GM12878 (cell line): ENCODE measurements around the gene LARGE1. TPM values are rescaled to one million over a fixed set of nuclear protein-coding genes. Genes with fewer than 3 reads are reported as not detected.

ENCODE experiments used
- ATAC-seq: fragments of 200-7000 bp; cut with Tn5 transposase; 3 replicates; pipeline ENCODE4 v1.9.1; 2020; ENCODE audit warnings: mild to moderate bottlenecking, moderate library complexity
- BruUV-seq: library from RNA; stranded (reverse); fragments of 400-500 nt; replicated peaks from 2 replicates; lab custom pipeline; 2021; lab: Mats Ljungman, UMichigan
- CTCF ChIA-PET: fragments of 300-600 bp; sonication (Branson Sonifier 250); formaldehyde crosslinking; extraction: SDS; loops from one replicate; lab custom pipeline; 2021; ENCODE audit warnings: inconsistent platforms; lab: Yijun Ruan, JAX
- POLR2A ChIA-PET: fragments of 350-600 bp; formaldehyde crosslinking; extraction: SDS; loops from one replicate; lab custom pipeline; 2021; ENCODE audit warnings: inconsistent platforms; lab: Charles Lee
- RAD21 ChIA-PET: fragments of 300-600 bp; sonication (Branson Sonifier 250); formaldehyde crosslinking; loops from one replicate; lab custom pipeline; 2023; ENCODE audit warnings: antibody characterized with exemption; ENCODE audit not compliant: unreplicated experiment; lab: Charles Lee
- SMC1A ChIA-PET: fragments of 300-600 bp; sonication (Branson Sonifier 250); formaldehyde crosslinking; loops from one replicate; lab custom pipeline; 2023; ENCODE audit not compliant: unreplicated experiment, uncharacterized antibody; lab: Charles Lee
- DNase-seq: peaks from one replicate; pipeline ENCODE4 v3.0.0-alpha.2; 2011; ENCODE audit warnings: low read depth, low spot score
- FAIRE-seq: peaks from 3 replicates; lab custom pipeline; 2011; peaks lifted over from hg19 to GRCh38; lab: Jason Lieb, UNC
- H2AFZ ChIP-seq: 2 replicates; pipeline ENCODE4 v1.6.0; 2011; ENCODE audit warnings: low read depth, low read length, control low read depth; ENCODE audit not compliant: control insufficient read depth
- H3K27ac ChIP-seq: 2 replicates; pipeline ENCODE4 v1.5.1; 2011; ENCODE audit warnings: control low read depth; ENCODE audit not compliant: control insufficient read depth, insufficient read depth
- H3K27me3 ChIP-seq, 2 experiments: replicated peaks in 1 of 2; 2 replicates each; pipeline versions ENCODE4 v1.6.0 to v1.6.1; 2011; ENCODE audit warnings: low read length in 1 of 2; ENCODE audit not compliant: control insufficient read depth in 2 of 2, insufficient read depth in 2 of 2
- H3K36me3 ChIP-seq, 2 experiments: 2 replicates each; pipeline ENCODE4 v1.5.1; 2011; ENCODE audit warnings: low read length in 1 of 2; ENCODE audit not compliant: control insufficient read depth in 2 of 2, insufficient read depth in 2 of 2
- H3K4me1 ChIP-seq: 2 replicates; pipeline ENCODE4 v1.6.1; 2011; ENCODE audit warnings: mild to moderate bottlenecking, low read length, moderate library complexity, mixed read lengths; ENCODE audit not compliant: control insufficient read depth, insufficient read depth
- H3K4me2 ChIP-seq: 2 replicates; pipeline ENCODE4 v1.6.0; 2011; ENCODE audit warnings: control low read depth; ENCODE audit not compliant: control insufficient read depth, insufficient read depth
- H3K4me3 ChIP-seq: fragments of 200-600 bp; sonication (generic); 2 replicates; pipeline ENCODE4 v1.5.1; 2016
- H3K79me2 ChIP-seq: 2 replicates; pipeline ENCODE4 v1.6.0; 2011; ENCODE audit warnings: low read length; ENCODE audit not compliant: control insufficient read depth, insufficient read depth
- H3K9ac ChIP-seq: 2 replicates; pipeline ENCODE4 v1.8.0; 2011; ENCODE audit warnings: low read length, control low read depth, mixed read lengths; ENCODE audit not compliant: control insufficient read depth, insufficient read depth
- H3K9me3 ChIP-seq: replicated peaks from 3 replicates; pipeline ENCODE4 v1.5.1; 2011; ENCODE audit warnings: mild to moderate bottlenecking, low read length; ENCODE audit not compliant: control insufficient read depth, insufficient read depth
- H4K20me1 ChIP-seq: 2 replicates; pipeline ENCODE4 v1.6.0; 2011; ENCODE audit not compliant: control insufficient read depth, insufficient read depth
- CREM ChIP-seq: IDR thresholded peaks from 2 replicates; pipeline ENCODE4 v1.6.1; 2014; ENCODE audit warnings: antibody characterized with exemption, low read depth
- ELK1 ChIP-seq: IDR thresholded peaks from 2 replicates; pipeline ENCODE4 v1.6.1; 2012; ENCODE audit warnings: low read depth, low read length, improper control_type of control experiment
- FOXK2 ChIP-seq: fragments of 450-650 bp; IDR thresholded peaks from 2 replicates; pipeline ENCODE4 v1.6.1; 2017; ENCODE audit warnings: mild to moderate bottlenecking, moderate library complexity
- HDAC2 ChIP-seq: fragments of 200-600 bp; sonication (generic); IDR thresholded peaks from 2 replicates; pipeline ENCODE4 v1.6.1; 2017
- IRF5 ChIP-seq: fragments of 450-650 bp; IDR thresholded peaks from 2 replicates; pipeline ENCODE4 v1.6.1; 2017; ENCODE audit warnings: borderline replicate concordance
- MEF2B ChIP-seq: fragments of 450-650 bp; IDR thresholded peaks from 2 replicates; pipeline ENCODE4 v1.6.1; 2018; ENCODE audit warnings: mild to moderate bottlenecking, moderate library complexity; ENCODE audit not compliant: partially characterized antibody, poor library complexity, severe bottlenecking
- MLLT1 ChIP-seq: fragments of 450-650 bp; IDR thresholded peaks from 2 replicates; pipeline ENCODE4 v1.6.1; 2016; ENCODE audit warnings: mild to moderate bottlenecking
- NKRF ChIP-seq: fragments of 450-650 bp; conservative IDR thresholded peaks from 2 replicates; pipeline ENCODE4 v1.6.1; 2017; ENCODE audit warnings: mild to moderate bottlenecking, moderate library complexity
- PKNOX1 ChIP-seq: fragments of 450-650 bp; IDR thresholded peaks from 2 replicates; pipeline ENCODE4 v1.6.1; 2016; ENCODE audit warnings: mild to moderate bottlenecking
- POLR2AphosphoS2 ChIP-seq: IDR thresholded peaks from 2 replicates; pipeline ENCODE4 v1.6.1; 2011; ENCODE audit warnings: low read depth, mild to moderate bottlenecking, low read length, improper control_type of control experiment, moderate library complexity
- POLR2AphosphoS5 ChIP-seq: IDR thresholded peaks from 2 replicates; pipeline ENCODE4 v1.6.1; 2011; ENCODE audit warnings: mild to moderate bottlenecking, low read length, inconsistent platforms
- REST ChIP-seq: IDR thresholded peaks from 2 replicates; pipeline ENCODE4 v1.6.1; 2012; ENCODE audit warnings: mild to moderate bottlenecking, low read depth, low read length
- SREBF1 ChIP-seq: IDR thresholded peaks from 2 replicates; pipeline ENCODE4 v1.6.1; 2012; ENCODE audit warnings: mild to moderate bottlenecking, low read length
- TCF12 ChIP-seq: IDR thresholded peaks from 2 replicates; pipeline ENCODE4 v1.6.1; 2011; ENCODE audit warnings: low read depth, mild to moderate bottlenecking, low read length
- ZNF274 ChIP-seq: IDR thresholded peaks from one replicate; pipeline ENCODE4 v1.8.0; 2011; ENCODE audit not compliant: insufficient read length, insufficient read depth
- WGBS: methylation state at CpG from one replicate; pipeline ENCODE4 v1.1.6; 2016; ENCODE audit warnings: low lambda C conversion rate; ENCODE audit not compliant: insufficient replicate concordance, insufficient coverage; ENCODE audit errors: missing lambda C conversion rate; 5-methylcytosine and 5-hydroxymethylcytosine counted together
- in situ Hi-C: fragments of 300-500 bp; cut with MboI; formaldehyde crosslinking; loops from 9 replicates; pipeline ENCODE4 v1.14.3; 2018; ENCODE audit warnings: mixed read lengths
- intact Hi-C: fragments of 100-400 bp; cut with micrococcal nuclease; formaldehyde crosslinking; loops from one replicate; pipeline ENCODE4 v1.14.2; 2022; ENCODE audit not compliant: unreplicated experiment
- polyA plus RNA-seq, 11 experiments: library from polyadenylated mRNA; depleted of rRNA in 4 of 11; unstranded in 6 of 11; stranded (reverse) in 5 of 11; fragments of >200 nt; fragmentation: Nextera tagmentation in 4 of 11; fragmentation: Illumina TruSeq in 1 of 11; extraction: Ambion mirVana in 4 of 11; extraction: Trizol in 1 of 11; gene quantifications; 1 replicate in 1 of 11; 2 replicates in 10 of 11; pipeline versions ENCODE4 v1.2.1 to v1.2.3, GENCODE V29; 2011 to 2016; ENCODE audit warnings: inconsistent platforms in 2 of 11, missing spikeins in 2 of 11, low read depth in 1 of 11
- total RNA-seq, 4 experiments: library from RNA; depleted of rRNA in 3 of 4; stranded (reverse); fragments of >200 nt in 3 of 4; fragmentation: Illumina TruSeq in 1 of 4; extraction: Trizol in 1 of 4; gene quantifications; 2 replicates each; pipeline versions ENCODE4 v1.2.1 to v1.2.3, GENCODE V29; 2013 to 2021

LARGE1 gene
- total and polyA plus RNA-seq, 10 of the 15 experiments (the other 5 are each of a cell fraction or from before 2014, with no cell fraction given), result 3.2 to 41.4 (median 17.3) TPM

- RAD21 ChIA-PET, result no interaction called here
- CTCF ChIA-PET, result no interaction called here
- no peak for TF ChIP-seq PKNOX1
- no peak for TF ChIP-seq FOXK2
- no peak for TF ChIP-seq HDAC2
- TF ChIP-seq CREM, result no peak
- no peak for TF ChIP-seq MLLT1
- no peak for TF ChIP-seq TCF12
- no peak for TF ChIP-seq ZNF274
- no peak for TF ChIP-seq NKRF
- TF ChIP-seq ELK1, result no peak
- no peak for TF ChIP-seq REST
- TF ChIP-seq SREBF1, result no peak
- TF ChIP-seq MEF2B, result no peak
- TF ChIP-seq POLR2AphosphoS2, result no peak
- TF ChIP-seq POLR2AphosphoS5, result no peak
- no peak for TF ChIP-seq IRF5
Observed at GRCh38 chr22:33737662-33738061, 182.6 kb downstream of the LARGE1 start.

More at GRCh38 chr22:33737662-33738061, 182.6 kb downstream of the LARGE1 start:
- no peaks in the 10 kb centered on the region for H3K36me3 ChIP-seq
- ATAC-seq (no peak), FAIRE-seq (no peak), DNase-seq (no peak)
- intact Hi-C loops, result no loop called here
- no peak overlapping the region for H3K4me2 ChIP-seq
- H3K27ac ChIP-seq, result no peak overlapping the region
- H4K20me1 ChIP-seq, result no peaks in the 10 kb centered on the region
- no peaks in the 10 kb centered on the region for H3K9me3 ChIP-seq
- H3K79me2 ChIP-seq, result no peaks in the 10 kb centered on the region
- BruUV-seq, result no TSS peak
- no peak overlapping the region for H2AFZ ChIP-seq
- H3K4me1 ChIP-seq, result no peaks in the 10 kb centered on the region
- 100% methylated on average over 3 of the region's 3 CpGs for WGBS
- no peak overlapping the region for H3K4me3 ChIP-seq
- no peaks in the 10 kb centered on the region for H3K27me3 ChIP-seq
- H3K9ac ChIP-seq, result no peak overlapping the region
- SMC1A ChIA-PET, result no interaction called here
- in situ Hi-C loops, result no loop called here
- POLR2A ChIA-PET, result no interaction called here
